H1 (cell line): ENCODE results near the gene ALK. TPM values are rescaled to one million over a fixed set of nuclear protein-coding genes. Genes with fewer than 3 reads are reported as not detected.
A peak's percentile ranks its signal among the peaks of the same experiment; 100 is the strongest.

Experiments
- CTCF ChIA-PET: fragments of 300-600 bp; sonication (Branson Sonifier 250); formaldehyde crosslinking; loops from one replicate; lab custom pipeline; 2021; ENCODE audit not compliant: partially characterized antibody; lab: Charles Lee
- POLR2A ChIA-PET: fragments of 300-600 bp; sonication (Branson Sonifier 250); formaldehyde crosslinking; loops from one replicate; lab custom pipeline; 2021; ENCODE audit warnings: inconsistent platforms; ENCODE audit not compliant: partially characterized antibody; lab: Charles Lee
- DNase-seq, 2 experiments: peaks; one replicate each; pipeline versions ENCODE4 v3.0.0 to v3.0.0-alpha.2; 2010 to 2022; ENCODE audit warnings: low spot score in 2 of 2, low read depth in 1 of 2, mixed read lengths in 1 of 2
- FAIRE-seq: peaks from 2 replicates; lab custom pipeline; 2011; peaks lifted over from hg19 to GRCh38; lab: Jason Lieb, UNC
- H2AFZ ChIP-seq: 2 replicates; pipeline ENCODE4 v1.8.1; 2012; ENCODE audit warnings: low read length, inconsistent platforms
- H2AK5ac ChIP-seq: 2 replicates; pipeline ENCODE4 v1.6.1; 2013; ENCODE audit warnings: low read depth, low read length
- H2BK120ac ChIP-seq: replicated peaks from 2 replicates; pipeline ENCODE3; 2013; ENCODE audit warnings: low read depth, low read length, inconsistent platforms
- H2BK12ac ChIP-seq: 2 replicates; pipeline ENCODE4 v1.6.1; 2013; ENCODE audit warnings: low read depth, low read length
- H2BK15ac ChIP-seq: 2 replicates; pipeline ENCODE4 v1.6.1; 2013; ENCODE audit warnings: low read length
- H2BK20ac ChIP-seq: 2 replicates; pipeline ENCODE4 v1.6.1; 2013; ENCODE audit warnings: low read length
- H2BK5ac ChIP-seq: 2 replicates; pipeline ENCODE4 v1.6.1; 2013; ENCODE audit warnings: low read depth, low read length
- H3K14ac ChIP-seq: 2 replicates; pipeline ENCODE4 v1.6.1; 2013; ENCODE audit warnings: inconsistent platforms; ENCODE audit not compliant: insufficient read length
- H3K18ac ChIP-seq: 2 replicates; pipeline ENCODE4 v1.6.1; 2013; ENCODE audit warnings: low read length; ENCODE audit errors: extremely low read depth
- H3K23ac ChIP-seq: 2 replicates; pipeline ENCODE4 v1.6.1; 2013; ENCODE audit warnings: inconsistent platforms; ENCODE audit not compliant: insufficient read length
- H3K23me2 ChIP-seq: 2 replicates; pipeline ENCODE4 v1.6.1; 2013; ENCODE audit warnings: low read depth, low read length
- H3K27ac ChIP-seq: 2 replicates; pipeline ENCODE4 v1.6.1; 2011; ENCODE audit warnings: low read depth, low read length, inconsistent platforms
- H3K27me3 ChIP-seq, 4 experiments: replicated peaks in 1 of 4; 1 replicate in 1 of 4; 2 replicates in 3 of 4; pipeline versions ENCODE4 v1.6.1 to v1.8.1; 2011 to 2013; ENCODE audit warnings: low read length in 3 of 4, mild to moderate bottlenecking in 3 of 4, inconsistent platforms in 2 of 4, mixed read lengths in 2 of 4, moderate library complexity in 1 of 4; ENCODE audit not compliant: control insufficient read depth in 3 of 4, insufficient read depth in 3 of 4; ENCODE audit errors: extremely low read depth in 1 of 4
- H3K36me3 ChIP-seq, 4 experiments: 2 replicates each; pipeline versions ENCODE4 v1.6.1 to v1.8.1; 2011 to 2013; ENCODE audit warnings: mild to moderate bottlenecking in 4 of 4, low read length in 3 of 4, moderate library complexity in 2 of 4, control low read depth in 1 of 4, inconsistent platforms in 1 of 4; ENCODE audit not compliant: insufficient read depth in 4 of 4, control insufficient read depth in 2 of 4
- H3K4ac ChIP-seq: replicated peaks from 2 replicates; pipeline ENCODE3; 2013; ENCODE audit warnings: low read length, low read depth, mixed read lengths, inconsistent platforms; ENCODE audit not compliant: insufficient read length
- H3K4me1 ChIP-seq, 4 experiments: replicated peaks in 1 of 4; 1 replicate in 1 of 4; 2 replicates in 3 of 4; pipeline versions ENCODE4 v1.6.1 to v1.8.1; 2011 to 2013; ENCODE audit warnings: low read length in 3 of 4, inconsistent platforms in 2 of 4, mixed read lengths in 1 of 4; ENCODE audit not compliant: insufficient read depth in 4 of 4, control insufficient read depth in 3 of 4
- H3K4me2 ChIP-seq, 2 experiments: 2 replicates each; pipeline versions ENCODE4 v1.6.1 to v1.8.1; 2011 to 2013; ENCODE audit warnings: low read depth in 2 of 2, low read length in 2 of 2, control low read depth in 1 of 2, inconsistent platforms in 1 of 2, mild to moderate bottlenecking in 1 of 2; ENCODE audit not compliant: insufficient read depth in 1 of 2
- H3K4me3 ChIP-seq, 4 experiments: fragments of 200-600, 300-600 bp in 1 of 4; sonication (generic), shearing (Covaris generic), sonication (Bioruptor Twin) in 1 of 4; 2 replicates each; pipeline versions ENCODE4 v1.5.1 to v1.8.1; 2011 to 2016; ENCODE audit warnings: low read length in 4 of 4, low read depth in 3 of 4, control low read depth in 2 of 4, inconsistent platforms in 2 of 4, mild to moderate bottlenecking in 2 of 4, mixed read lengths in 1 of 4, moderate library complexity in 1 of 4; ENCODE audit not compliant: insufficient read depth in 2 of 4; ENCODE audit errors: extremely low read depth in 1 of 4
- H3K56ac ChIP-seq: replicated peaks from 2 replicates; pipeline ENCODE3; 2013; ENCODE audit warnings: low read depth, mild to moderate bottlenecking, mixed read lengths, low read length, inconsistent platforms; ENCODE audit not compliant: insufficient read length
- H3K79me1 ChIP-seq: 2 replicates; pipeline ENCODE4 v1.6.1; 2013; ENCODE audit warnings: low read depth, low read length, control low read depth
- H3K79me2 ChIP-seq, 2 experiments: 2 replicates each; pipeline versions ENCODE4 v1.6.1 to v1.8.1; 2012 to 2013; ENCODE audit warnings: low read length in 2 of 2, mild to moderate bottlenecking in 2 of 2, inconsistent platforms in 1 of 2; ENCODE audit not compliant: insufficient read depth in 2 of 2, control insufficient read depth in 1 of 2
- H3K9ac ChIP-seq, 4 experiments: replicated peaks in 1 of 4; 1 replicate in 1 of 4; 2 replicates in 3 of 4; pipeline versions ENCODE4 v1.6.1 to v1.8.1; 2011 to 2013; ENCODE audit warnings: low read depth in 3 of 4, low read length in 3 of 4, control low read depth in 2 of 4, mild to moderate bottlenecking in 2 of 4, moderate library complexity in 2 of 4, inconsistent platforms in 1 of 4; ENCODE audit errors: extremely low read depth in 1 of 4
- H3K9me3 ChIP-seq, 2 experiments: 2 replicates each; pipeline versions ENCODE4 v1.6.1 to v1.8.1; 2012 to 2013; ENCODE audit warnings: mild to moderate bottlenecking in 2 of 2, moderate library complexity in 2 of 2, control low read depth in 1 of 2, inconsistent platforms in 1 of 2, low read depth in 1 of 2, low read length in 1 of 2, mixed read lengths in 1 of 2; ENCODE audit not compliant: insufficient read depth in 2 of 2
- H4K20me1 ChIP-seq, 2 experiments: replicated peaks in 1 of 2; 2 replicates each; pipeline versions ENCODE3 to v1.8.1; 2011 to 2013; ENCODE audit warnings: inconsistent platforms in 2 of 2, low read length in 2 of 2, mild to moderate bottlenecking in 1 of 2; ENCODE audit not compliant: insufficient read depth in 2 of 2, control insufficient read depth in 1 of 2
- H4K5ac ChIP-seq: 2 replicates; pipeline ENCODE4 v1.6.1; 2013; ENCODE audit warnings: low read length, low read depth, mixed read lengths, inconsistent platforms; ENCODE audit not compliant: insufficient read length
- H4K8ac ChIP-seq: 2 replicates; pipeline ENCODE4 v1.8.0; 2013; ENCODE audit warnings: mild to moderate bottlenecking, moderate library complexity, low read length, inconsistent platforms; ENCODE audit not compliant: insufficient read depth; ENCODE audit errors: extremely low read depth
- H4K91ac ChIP-seq: replicated peaks from 2 replicates; pipeline ENCODE3; 2013; ENCODE audit warnings: low read length, mixed read lengths, inconsistent platforms; ENCODE audit not compliant: insufficient read length
- CBX5 ChIP-seq: fragments of 300-800, 300-1000 bp; sonication (generic); IDR thresholded peaks from 2 replicates; pipeline ENCODE4 v1.7.1; 2016; ENCODE audit warnings: antibody characterized with exemption, low read length, low read depth
- CEBPB ChIP-seq: IDR thresholded peaks from 2 replicates; pipeline ENCODE4 v1.6.1; 2012; ENCODE audit warnings: low read depth, low read length
- CTCF ChIP-seq, 3 experiments: IDR thresholded peaks; 1 replicate in 2 of 3; 2 replicates in 1 of 3; pipeline versions ENCODE4 v1.5.1 to v1.6.1; 2011; ENCODE audit warnings: low read length in 3 of 3, mild to moderate bottlenecking in 3 of 3, inconsistent platforms in 2 of 3, low read depth in 1 of 3, moderate library complexity in 1 of 3; ENCODE audit not compliant: insufficient read depth in 1 of 3; ENCODE audit errors: control extremely low read depth in 1 of 3
- MAX ChIP-seq: IDR thresholded peaks from 2 replicates; pipeline ENCODE4 v1.6.1; 2012; ENCODE audit warnings: inconsistent platforms
- RAD21 ChIP-seq, 2 experiments: IDR thresholded peaks in 1 of 2; conservative IDR thresholded peaks in 1 of 2; 2 replicates each; pipeline ENCODE4 v1.6.1; 2011; ENCODE audit warnings: low read depth in 2 of 2, low read length in 2 of 2, improper control_type of control experiment in 1 of 2, inconsistent platforms in 1 of 2, mild to moderate bottlenecking in 1 of 2, moderate library complexity in 1 of 2
- SIRT6 ChIP-seq: IDR thresholded peaks from one replicate; pipeline ENCODE4 v1.7.1; 2012; ENCODE audit warnings: low read length, inconsistent platforms
- SRF ChIP-seq: IDR thresholded peaks from 2 replicates; pipeline ENCODE4 v1.6.1; 2011; ENCODE audit warnings: mild to moderate bottlenecking, low read depth, low read length, moderate library complexity
- YY1 ChIP-seq: IDR thresholded peaks from 2 replicates; pipeline ENCODE4 v1.6.1; 2011; ENCODE audit warnings: low read depth, mild to moderate bottlenecking, low read length
- WGBS, 2 experiments: shearing (Covaris generic) in 1 of 2; methylation state at CpG; one replicate each; pipeline versions ENCODE4 v1.1.6 to v1.1.7; 2013 to 2015; ENCODE audit warnings: low lambda C conversion rate in 2 of 2, mixed read lengths in 2 of 2, inconsistent platforms in 1 of 2, low coverage in 1 of 2, missing lambda C conversion rate in 1 of 2; ENCODE audit not compliant: insufficient replicate concordance in 2 of 2, insufficient coverage in 1 of 2, insufficient read length in 1 of 2; ENCODE audit errors: extremely low coverage in 1 of 2, missing lambda C conversion rate in 1 of 2; 5-methylcytosine and 5-hydroxymethylcytosine counted together
- polyA plus RNA-seq, 7 experiments: library from polyadenylated mRNA; depleted of rRNA in 3 of 7; stranded (reverse) in 5 of 7; unstranded in 2 of 7; fragments of >200 nt in 5 of 7; fragments of 200-250 nt in 2 of 7; gene quantifications; 1 replicate in 5 of 7; 2 replicates in 1 of 7; 4 replicates in 1 of 7; pipeline versions ENCODE4 v1.2.1 to v1.2.3, GENCODE V29; 2011 to 2013; ENCODE audit warnings: missing spikeins in 2 of 7, mixed read lengths in 2 of 7
- total RNA-seq: library from RNA; stranded (reverse); fragmentation: NEBNext Ultra II Directional; extraction: Animal tissue kit (Norgen Biotek cat#: 25700); gene quantifications from 2 replicates; pipeline ENCODE4 v1.2.1, GENCODE V29; 2021

Gene ALK
- total and polyA plus RNA-seq, 2 of the 8 experiments (the other 6 are each of a cell fraction or from before 2014, with no cell fraction given): 0.02 to 0.09 TPM

- no peak overlapping the region for H2AK5ac ChIP-seq
- H2BK5ac ChIP-seq: no peak overlapping the region
- H3K56ac ChIP-seq: no peak overlapping the region
- no peaks in the 10 kb centered on the region for H3K79me2 ChIP-seq
- no peak overlapping the region for H4K91ac ChIP-seq
- H3K4ac ChIP-seq: no peak overlapping the region
- no peak overlapping the region for H3K9ac ChIP-seq
- no peak overlapping the region for H3K23ac ChIP-seq
- no peak overlapping the region for H3K27ac ChIP-seq
- no peak overlapping the region for H2BK15ac ChIP-seq
- H3K79me1 ChIP-seq: no peaks in the 10 kb centered on the region
- no peaks in the 10 kb centered on the region for H3K27me3 ChIP-seq
- no peak overlapping the region; the same call in 1 of the 2 replicates for H3K18ac ChIP-seq
- H3K14ac ChIP-seq: no peak overlapping the region
- no peak overlapping the region for H2AFZ ChIP-seq
- peaks cover 0 to 7% (median under 1%) of the 10 kb centered on the region in 4 experiments; a peak in 2 of 7 replicates for H3K4me1 ChIP-seq
- H3K36me3 ChIP-seq: no peaks in the 10 kb centered on the region
- FAIRE-seq (peak; percentile 94), DNase-seq (peak in 1 of 2 experiments; percentile 64)
- ChIA-PET CTCF (interaction anchor here (0.5 to 7.6 kb wide), 58 partner anchors 9 to 1612 kb away, joined by 3 to 71 read pairs (median 4); no protein-coding TSS in a partner anchor), POLR2A (interaction anchor here (0.6 kb wide), 1 partner anchor 279 kb away, joined by 3 read pairs; no protein-coding TSS in a partner anchor)
- H3K4me3 ChIP-seq: no peak overlapping the region
- H2BK120ac ChIP-seq: no peak overlapping the region
- no peaks in the 10 kb centered on the region for H4K20me1 ChIP-seq
- 84% methylated on average over 9 of the region's 9 CpGs; no CpG with 5 or more reads in 1 of the 2 experiments for WGBS, 2 experiments
- no peak overlapping the region for H2BK12ac ChIP-seq
- H4K8ac ChIP-seq: no peak overlapping the region
- no peak overlapping the region for H3K4me2 ChIP-seq
- H3K9me3 ChIP-seq: no peaks in the 10 kb centered on the region
- no peak overlapping the region for H2BK20ac ChIP-seq
- H3K23me2 ChIP-seq: no peaks in the 10 kb centered on the region
- H4K5ac ChIP-seq: no peak overlapping the region
- TF ChIP-seq CEBPB: 0 out of 2 replicates have a peak, but pooled peaks have one; percentile 39
- no peak for TF ChIP-seq MAX
- peak; percentile 34; the same call in 1 of the 2 replicates for TF ChIP-seq YY1
- peak; percentile 43 to 85 (median 67) for TF ChIP-seq CTCF (IDR thresholded peaks at IDR 0.05; ENCODE audit: control extremely low read depth in 1 of 3, insufficient read depth in 1 of 3, low read depth in 1 of 3, low read length in 3 of 3)
- TF ChIP-seq RAD21 (IDR thresholded peaks at IDR 0.05 in 1 of 2, conservative IDR thresholded peaks at IDR 0.05 in 1 of 2; ENCODE audit: low read depth in 2 of 2, low read length in 2 of 2): peak; percentile 59 to 70
- TF ChIP-seq SRF: peak; percentile 88
- no peak for TF ChIP-seq SIRT6
- no peak for TF ChIP-seq CBX5
Measured at GRCh38 chr2:29309090-29310029, 612.0 kb downstream of the ALK start.
